NCI-H446 treated with DMSO at 0.1 percent for 48 hours (cell line): ENCODE data around the gene OR2AK2.
"Not testable (repeated sequence)": the region's sequence is repeated elsewhere in the genome, so short reads cannot be mapped to it uniquely, and the experiment has no call there.

Source experiments
- DNase-seq: peaks from one replicate; lab custom pipeline; 2025; lab: John Stamatoyannopoulos, UW

OR2AK2 gene, protein sequence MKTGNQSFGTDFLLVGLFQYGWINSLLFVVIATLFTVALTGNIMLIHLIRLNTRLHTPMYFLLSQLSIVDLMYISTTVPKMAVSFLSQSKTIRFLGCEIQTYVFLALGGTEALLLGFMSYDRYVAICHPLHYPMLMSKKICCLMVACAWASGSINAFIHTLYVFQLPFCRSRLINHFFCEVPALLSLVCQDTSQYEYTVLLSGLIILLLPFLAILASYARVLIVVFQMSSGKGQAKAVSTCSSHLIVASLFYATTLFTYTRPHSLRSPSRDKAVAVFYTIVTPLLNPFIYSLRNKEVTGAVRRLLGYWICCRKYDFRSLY

DNA sequence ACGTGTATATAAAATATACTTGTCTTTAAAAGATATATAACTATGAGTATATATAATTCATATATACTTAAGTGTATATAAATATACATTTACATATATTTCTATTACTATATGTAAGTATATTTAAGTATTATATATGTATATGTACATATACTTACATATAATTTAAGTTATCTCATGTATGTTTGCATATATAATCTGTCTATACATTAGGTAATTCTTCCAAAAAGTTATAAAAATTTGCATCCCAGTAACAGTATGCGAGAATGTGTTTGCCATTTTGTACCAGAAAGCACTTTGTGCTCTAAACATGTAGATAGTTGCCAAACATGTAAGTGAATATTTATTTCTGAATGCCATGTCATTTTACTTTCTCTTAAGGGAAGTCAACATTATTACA is at the start of gene OR2AK2:
TSS of gene OR2AK2 (plus strand) at position 301 of the 400 bp plus-strand sequence. CDS start 144 bp downstream, outside the sequence.
- DNase-seq, result no peak

DNA sequence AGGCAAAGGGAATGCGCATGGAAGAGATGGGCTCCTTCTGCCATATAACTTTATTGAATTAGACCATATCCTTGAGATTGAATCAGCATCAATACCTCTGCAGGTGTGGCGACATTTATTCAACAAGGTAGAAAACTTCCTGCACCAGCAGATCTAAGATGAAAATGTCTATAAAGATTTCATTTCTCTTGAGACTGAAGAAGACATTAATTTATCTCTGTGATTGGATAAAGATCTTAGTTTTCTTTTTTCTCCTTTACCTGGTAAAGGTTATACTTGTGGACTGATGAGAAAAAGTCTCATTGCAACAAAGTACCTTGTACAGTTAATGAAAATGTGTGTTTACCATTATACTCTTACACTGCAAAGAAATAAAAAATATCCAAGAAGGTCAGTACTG is 45.1 kb upstream of the OR2AK2 start, which contains the start of gene OR2T8:
TSS of gene OR2T8 (plus strand) at position 301 of the 400 bp plus-strand sequence. CDS start 766 bp downstream, outside the sequence.
- no peak for DNase-seq

DNA sequence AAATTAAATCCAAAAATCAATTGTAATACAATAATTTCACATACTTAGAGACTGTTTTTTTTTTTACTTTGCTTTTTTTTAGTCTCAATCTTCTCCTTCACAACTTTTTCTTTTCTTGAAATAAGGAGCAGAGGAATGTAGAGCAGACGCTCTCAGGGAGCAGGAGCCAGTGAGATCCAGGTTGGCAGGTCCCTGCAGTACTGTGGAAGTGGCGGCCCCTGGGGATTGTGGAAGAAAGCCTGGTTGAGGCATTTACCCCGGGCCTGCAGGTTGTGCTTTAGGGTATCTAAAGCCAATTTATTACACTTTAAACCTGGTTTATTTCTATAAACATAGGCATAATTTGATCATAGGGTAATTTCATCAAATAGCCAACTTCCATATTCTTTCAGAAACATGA is 41.1 kb upstream of the OR2AK2 start:
- no peak for DNase-seq

DNA sequence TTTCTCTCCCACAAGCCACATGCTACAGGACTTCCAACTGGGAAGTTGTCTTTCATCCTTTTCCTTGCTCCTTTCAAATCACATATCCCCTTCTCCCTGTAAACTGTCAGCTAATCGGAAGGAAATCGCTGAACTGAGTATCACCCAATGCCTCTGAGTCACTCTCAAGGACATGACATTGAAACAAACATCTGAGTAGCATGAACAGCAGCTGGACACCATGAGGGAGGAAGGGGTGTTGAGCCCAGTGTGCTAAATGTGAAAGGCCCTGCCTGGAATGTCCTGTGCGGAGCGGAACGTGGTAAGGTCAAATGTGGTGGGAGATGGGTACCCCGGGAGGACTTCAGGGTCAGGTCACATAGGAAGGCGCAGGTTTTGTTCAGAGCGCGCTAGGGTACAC is 40.2 kb upstream of the OR2AK2 start, which contains the start of gene OR2AJ1:
TSS of gene OR2AJ1 (plus strand) at position 22 of the 400 bp plus-strand sequence. CDS start 8,880 bp downstream, outside the sequence.
- no peak for DNase-seq

DNA sequence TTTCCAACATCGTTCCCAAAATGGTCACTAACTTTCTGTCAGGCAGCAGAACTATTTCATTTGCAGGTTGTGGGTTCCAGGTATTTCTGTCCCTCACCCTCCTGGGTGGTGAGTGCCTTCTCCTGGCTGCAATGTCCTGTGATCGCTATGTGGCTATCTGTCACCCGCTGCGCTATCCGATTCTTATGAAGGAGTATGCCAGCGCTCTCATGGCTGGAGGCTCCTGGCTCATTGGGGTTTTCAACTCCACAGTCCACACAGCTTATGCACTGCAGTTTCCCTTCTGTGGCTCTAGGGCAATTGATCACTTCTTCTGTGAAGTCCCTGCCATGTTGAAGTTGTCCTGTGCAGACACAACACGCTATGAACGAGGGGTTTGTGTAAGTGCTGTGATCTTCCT is 31.0 kb upstream of the OR2AK2 start:
- no peak for DNase-seq

DNA sequence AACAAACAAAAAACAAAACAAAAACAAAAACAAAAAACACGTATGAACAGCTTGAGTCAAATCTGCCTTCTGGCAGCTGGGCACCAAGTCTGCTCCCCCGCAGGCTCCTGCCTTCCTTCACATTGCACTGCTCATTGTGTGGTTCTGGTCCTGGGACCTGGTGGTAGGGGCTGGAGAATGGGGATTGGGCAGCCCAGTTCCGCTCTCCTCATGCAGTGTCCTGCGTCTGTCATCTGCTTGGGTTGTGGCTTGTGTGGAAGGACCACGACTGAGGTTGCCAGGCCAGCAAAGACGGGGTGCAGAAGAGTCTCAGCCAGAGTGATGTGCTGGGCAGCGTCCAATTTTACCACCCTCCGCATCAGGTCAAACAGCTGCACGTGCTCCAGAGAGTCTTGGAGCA is 29.3 kb upstream of the OR2AK2 start:
- DNase-seq, result no peak

DNA sequence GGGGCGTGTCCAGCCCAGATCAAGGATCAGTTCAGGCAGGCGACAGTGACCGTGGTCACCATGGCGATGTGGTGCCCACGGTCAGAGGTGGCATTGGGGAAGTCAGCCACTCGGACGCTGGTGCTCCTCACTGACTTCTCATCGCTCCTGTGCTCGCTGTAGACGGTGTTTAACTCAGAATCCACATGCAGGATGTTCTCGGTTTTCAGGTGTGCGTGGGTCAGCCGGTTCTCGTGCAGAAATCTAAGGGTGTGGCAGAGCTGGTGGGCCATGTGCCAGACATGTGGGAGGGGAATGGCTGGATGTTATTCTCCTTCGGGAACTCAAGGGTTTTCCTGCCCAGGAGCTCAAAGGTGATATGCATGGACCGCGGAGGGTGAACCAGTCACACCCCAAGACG is 28.6 kb upstream of the OR2AK2 start:
- no peak for DNase-seq

DNA sequence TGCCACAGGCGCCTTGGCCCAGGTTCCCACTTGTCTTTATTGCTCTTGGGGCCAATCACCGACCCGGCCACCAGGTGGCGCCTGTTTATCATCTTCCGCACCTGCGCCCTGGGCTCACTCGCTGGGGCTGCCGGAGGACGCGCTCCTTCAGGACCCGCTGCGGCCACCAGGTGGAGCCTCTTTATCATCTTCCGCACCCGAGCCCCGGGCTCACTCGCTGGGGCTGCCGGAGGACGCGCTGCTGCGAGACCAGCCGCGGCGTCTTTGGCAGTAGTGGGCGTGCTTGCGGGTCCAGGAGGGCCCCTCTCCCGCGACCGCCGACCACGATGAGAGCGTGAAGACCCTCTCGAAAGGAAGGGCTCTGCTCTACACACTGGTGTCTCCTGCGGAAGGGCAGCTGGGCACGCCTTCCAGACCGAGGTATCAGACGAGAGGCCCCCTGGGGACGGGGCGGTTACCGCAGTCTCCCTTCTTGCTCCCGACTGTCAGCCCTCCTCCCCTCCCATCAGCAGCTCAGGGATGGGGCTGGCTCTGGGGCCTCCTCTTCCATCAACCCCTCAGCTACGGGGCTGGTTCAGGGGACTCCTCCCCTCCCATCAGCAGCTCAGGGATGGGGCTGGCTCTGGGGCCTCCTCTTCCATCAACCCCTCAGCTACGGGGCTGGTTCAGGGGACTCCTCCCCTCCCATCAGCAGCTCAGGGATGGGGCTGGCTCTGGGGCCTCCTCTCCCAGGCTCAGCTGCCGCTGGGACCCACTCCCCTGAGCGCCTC is 27.9 kb upstream of the OR2AK2 start:
- not testable (repeated sequence) for DNase-seq

DNA sequence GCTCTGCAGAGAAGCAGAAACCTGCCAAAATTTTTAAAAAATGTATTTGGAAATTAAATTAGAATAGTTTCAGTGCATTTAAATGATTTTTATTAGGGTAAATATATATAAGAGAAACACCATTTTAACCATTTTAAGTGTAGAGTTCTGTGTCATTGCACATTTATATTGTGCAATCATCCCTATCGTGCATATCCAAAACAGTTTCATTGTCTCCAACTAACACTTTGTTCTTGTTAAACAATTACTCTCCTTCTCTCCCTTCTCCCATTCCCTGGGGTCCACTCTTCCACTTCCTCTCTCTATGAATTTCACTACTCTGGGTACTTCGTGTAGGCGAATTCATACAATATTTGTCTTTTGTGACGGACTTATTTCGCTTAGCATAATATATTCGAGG is 22.4 kb upstream of the OR2AK2 start:
- DNase-seq, result no peak

DNA sequence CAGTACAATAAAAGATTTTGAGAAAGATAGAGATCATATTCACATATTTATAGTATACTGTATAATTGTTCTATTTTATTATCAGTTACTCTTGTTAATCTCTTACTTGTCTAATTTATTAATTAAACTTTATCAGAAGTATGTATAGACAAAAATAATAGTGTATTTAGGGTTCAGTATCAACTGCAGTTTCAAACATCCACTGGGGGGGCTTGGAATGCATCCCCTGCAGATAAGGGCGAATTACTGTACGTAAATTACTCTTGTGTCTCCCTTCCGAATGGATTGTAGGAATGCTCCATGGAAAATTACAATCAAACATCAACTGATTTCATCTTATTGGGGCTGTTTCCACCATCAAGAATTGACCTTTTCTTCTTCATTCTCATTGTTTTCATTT is 16.5 kb upstream of the OR2AK2 start, which contains the start of gene OR2L8:
TSS of gene OR2L8 (plus strand) at position 301 of the 400 bp plus-strand sequence. CDS start at position 301, 0 bp downstream.
- no peak for DNase-seq

DNA sequence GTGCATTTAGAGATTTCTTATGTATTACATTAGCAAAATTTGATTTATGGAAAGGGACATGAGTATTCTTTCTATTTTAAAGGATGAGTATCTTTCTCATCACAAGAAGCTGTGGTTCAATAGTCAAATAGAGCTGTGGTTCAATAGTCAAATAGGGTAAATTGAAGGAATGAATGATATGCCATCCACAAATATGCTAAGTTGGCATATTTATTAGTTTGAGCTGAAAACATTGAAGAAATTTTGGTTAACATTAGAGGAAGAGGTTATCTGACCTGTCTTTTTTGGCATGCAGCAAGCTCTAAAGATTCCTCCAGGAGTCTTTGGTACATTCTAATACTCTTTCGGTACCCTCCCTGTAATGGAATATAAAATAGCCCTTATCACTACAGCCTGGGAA is 11.6 kb upstream of the OR2AK2 start:
- no peak for DNase-seq

DNA sequence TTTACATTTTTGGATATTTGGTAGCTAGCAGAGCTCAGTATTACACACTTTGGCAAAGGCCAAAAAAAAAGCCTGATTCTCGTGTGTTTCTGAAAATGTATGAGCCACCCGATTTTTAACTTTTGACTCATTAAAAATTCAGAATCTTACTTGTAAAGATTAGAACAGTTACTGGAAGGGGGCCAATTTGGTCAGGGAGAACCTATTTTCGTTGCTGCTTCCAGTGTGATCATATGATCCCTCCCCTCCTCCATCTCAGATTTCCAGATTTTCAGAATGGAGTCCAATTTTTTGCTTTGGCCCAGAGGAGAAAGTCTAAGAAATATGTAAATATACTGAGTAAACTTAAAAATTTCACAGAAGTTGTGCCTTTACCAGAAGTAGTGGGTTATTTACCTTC is 3.2 kb upstream of the OR2AK2 start:
- no peak for DNase-seq

DNA sequence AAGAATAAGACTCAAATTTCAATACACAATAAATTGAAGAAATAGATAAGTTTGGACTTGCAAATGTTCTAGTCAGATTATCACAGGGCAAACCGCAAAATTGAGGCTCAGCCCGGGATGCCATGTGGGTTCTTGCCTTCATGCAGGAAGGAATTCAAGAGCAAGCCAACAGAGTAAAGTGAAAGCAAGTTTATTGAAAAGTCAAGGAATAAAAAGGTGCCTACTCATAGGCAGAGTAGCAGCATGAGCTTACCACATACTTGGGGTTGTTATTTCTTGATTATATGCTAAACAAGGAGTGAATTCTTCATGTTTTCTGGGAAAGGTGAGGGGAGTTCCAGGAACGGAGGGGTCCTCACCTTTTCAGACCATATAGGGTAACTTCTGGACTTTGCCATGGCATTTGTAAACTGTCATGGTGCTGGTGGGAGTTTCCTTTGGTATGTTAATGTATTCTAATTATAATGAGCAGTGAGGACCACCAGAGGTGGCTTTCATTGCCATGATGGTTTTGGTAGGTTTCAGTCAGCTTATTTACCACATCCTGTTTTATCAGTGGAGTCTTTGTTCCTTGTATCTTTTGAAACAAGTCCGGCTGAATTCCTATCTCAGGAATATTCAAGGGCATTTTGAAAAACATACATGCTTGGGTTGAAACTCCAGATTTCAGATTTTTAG is 2.0 kb upstream of the OR2AK2 start:
- no peak for DNase-seq

DNA sequence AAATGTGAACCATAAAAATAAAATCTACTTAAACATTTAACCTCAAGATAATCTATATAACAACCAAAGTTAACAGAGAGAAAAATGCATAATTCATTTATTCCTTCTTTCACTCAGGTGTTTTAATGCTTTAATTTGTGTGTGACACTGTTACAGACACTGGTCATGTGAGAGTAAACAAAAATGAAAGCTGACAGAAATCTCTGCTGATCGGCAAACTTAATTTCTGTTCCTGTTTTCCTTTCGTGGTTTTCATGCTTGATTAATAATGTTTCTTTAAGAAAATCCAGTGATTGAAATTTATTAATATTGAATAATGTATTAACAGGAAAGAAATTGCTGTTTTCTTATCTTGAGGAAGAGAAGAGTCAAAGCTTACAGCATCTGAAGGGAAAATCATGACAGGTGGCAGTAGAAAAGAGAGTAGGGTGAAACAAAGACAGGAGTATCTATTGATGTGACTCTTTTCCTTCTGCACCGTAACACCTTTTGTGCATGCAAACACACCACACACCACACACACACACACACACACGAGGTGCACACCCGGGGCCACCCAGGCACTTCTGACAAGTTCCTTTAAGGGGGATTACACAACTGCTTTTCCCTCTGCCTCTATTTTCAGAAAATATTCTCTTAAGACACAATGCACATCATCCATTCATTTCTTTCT is 1.6 kb downstream of the OR2AK2 start:
- DNase-seq, result no peak

DNA sequence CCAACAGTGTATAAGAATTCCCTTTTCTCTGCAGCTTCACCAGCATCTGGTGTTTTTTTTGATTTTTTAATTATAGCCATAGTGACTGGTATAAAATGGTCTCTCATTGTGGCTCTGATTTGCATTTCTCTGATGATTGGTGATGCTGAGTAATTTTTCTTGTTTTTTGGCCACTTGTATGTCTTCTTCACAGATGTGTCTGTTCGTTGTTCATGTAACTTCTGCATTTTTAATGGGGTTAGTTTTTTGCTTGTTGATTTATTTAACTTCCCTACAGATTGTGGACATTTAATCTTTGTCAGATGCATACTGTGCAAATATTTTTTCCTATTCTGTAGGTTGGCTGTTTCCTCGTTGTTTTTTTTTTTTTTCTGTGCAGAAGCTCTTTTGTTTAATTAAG is 28.0 kb downstream of the OR2AK2 start:
- DNase-seq, result no peak

DNA sequence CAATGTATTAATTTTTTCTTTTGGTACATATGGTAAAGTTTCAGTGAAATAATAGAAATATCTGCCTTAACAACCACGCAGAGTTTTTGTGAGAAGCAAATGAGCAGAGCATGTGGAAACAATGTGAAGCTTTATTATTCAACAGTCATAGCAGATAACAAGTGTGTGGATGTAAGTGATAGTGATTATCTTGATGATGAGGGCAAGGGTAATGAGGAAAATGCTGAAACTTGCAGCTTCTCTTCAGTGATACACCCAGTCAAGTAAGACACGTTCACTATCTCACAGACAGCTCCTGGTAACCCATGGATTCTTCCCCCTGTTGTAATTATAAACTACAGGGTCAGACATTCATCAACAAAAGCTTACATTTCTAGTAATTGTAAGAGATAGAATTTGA is 33.8 kb downstream of the OR2AK2 start:
- DNase-seq, result no peak

DNA sequence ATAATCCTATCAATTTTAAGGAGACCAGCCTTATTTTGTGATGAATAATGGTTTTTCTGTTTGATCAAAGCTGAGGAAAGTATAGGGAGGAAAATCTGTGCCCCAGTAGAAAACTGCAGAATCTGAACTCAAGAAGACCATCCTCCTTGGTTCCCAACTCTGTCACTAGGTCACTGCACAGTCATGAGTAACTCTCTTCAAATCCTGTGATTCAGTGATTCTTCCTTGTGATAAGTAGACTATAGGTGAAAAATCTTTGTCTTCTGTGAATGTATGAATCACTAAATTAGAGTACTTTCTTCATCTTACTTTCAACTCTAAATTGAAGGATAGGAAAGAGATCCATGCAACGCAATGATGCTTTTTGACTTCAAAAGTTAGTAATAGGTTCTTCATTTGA is 35.1 kb downstream of the OR2AK2 start:
- no peak for DNase-seq

DNA sequence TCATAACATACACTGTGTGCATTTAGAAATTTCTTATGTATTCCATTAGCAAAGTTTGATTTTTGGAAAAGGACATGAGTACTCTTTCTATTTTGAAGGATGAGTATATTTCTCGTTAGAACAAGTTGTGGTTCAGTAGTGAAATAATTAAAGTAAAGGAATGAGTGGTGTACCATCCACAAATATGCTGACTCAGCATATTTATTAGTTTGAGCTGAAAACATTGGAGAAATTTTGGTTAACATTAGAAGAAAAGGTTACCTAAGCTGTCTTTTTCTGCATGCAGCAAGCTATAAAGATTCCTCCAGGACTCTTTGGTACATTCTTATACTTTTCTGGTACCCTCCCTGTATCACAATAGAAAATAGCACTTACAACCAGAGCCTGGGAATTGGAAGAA is 42.7 kb downstream of the OR2AK2 start:
- DNase-seq, result no peak

DNA sequence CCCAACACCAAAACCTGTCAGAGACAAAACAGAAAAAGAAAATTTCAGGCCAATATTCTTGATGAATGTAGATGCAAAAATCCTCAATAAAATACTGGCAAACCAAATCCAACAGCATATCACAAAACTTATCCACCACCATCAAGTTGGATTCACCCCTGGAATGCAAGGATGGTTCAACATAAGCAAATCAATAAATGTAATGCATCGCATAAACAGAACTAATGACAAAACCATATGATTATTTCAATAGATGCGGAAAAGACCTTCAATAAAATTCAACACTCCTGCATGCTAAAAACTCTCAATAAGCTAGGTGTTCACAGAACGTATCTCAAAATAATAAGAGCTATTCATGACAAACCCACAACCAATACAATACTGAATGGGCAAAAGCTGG is 44.6 kb downstream of the OR2AK2 start:
- DNase-seq, result no peak

DNA sequence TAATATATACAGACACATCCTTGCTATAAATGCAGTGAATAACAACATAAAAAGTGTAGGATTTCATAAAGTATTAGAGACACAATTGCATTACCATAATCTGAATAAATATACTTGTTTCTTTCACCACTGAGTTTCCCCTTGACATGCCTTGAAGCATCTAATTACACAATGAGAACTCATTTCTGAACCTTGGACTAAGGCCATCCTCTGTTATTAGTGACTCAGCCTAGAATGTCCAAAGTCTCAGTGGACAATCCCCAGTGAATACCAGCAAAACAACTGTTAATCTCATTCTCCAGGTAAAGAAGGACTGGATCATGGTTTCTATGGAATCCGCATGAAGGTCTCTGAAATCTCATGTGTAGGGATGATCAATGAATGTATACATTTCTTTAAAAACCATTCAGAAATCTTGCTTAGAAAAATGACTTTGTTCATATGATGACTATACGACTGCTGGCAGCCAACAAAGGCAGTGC is 48.2 kb downstream of the OR2AK2 start, which contains the start of gene OR2L5:
TSS of gene OR2L5 (plus strand) at position 432 of the 482 bp plus-strand sequence. CDS start 8,288 bp downstream, outside the sequence.
- DNase-seq, result no peak

DNA sequence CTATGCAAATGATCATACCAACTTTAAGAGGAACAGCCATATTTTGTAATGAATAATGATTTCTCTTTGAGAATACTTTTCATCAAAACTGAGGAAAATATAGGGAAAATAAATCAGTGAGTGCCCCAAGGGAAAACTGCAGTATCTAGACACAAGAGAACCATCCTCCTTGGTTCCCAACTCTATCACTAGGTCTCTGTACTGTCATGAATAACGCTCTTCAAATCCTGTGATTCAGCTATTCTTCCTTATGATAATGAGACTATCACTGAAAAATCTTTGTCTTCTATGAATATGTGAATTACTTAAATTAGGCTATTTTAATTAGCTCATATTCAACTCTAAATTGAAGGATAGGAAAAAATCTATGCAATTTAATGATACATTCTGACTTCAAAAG is 50.8 kb downstream of the OR2AK2 start:
- no peak for DNase-seq
